GM03348 (cell line): ENCODE measurements around the gene SPINK7.

ENCODE experiments used
- DNase-seq: peaks from one replicate; pipeline ENCODE4 v3.0.0; 2012; ENCODE audit warnings: low spot score

The SPINK7 gene

DNA sequence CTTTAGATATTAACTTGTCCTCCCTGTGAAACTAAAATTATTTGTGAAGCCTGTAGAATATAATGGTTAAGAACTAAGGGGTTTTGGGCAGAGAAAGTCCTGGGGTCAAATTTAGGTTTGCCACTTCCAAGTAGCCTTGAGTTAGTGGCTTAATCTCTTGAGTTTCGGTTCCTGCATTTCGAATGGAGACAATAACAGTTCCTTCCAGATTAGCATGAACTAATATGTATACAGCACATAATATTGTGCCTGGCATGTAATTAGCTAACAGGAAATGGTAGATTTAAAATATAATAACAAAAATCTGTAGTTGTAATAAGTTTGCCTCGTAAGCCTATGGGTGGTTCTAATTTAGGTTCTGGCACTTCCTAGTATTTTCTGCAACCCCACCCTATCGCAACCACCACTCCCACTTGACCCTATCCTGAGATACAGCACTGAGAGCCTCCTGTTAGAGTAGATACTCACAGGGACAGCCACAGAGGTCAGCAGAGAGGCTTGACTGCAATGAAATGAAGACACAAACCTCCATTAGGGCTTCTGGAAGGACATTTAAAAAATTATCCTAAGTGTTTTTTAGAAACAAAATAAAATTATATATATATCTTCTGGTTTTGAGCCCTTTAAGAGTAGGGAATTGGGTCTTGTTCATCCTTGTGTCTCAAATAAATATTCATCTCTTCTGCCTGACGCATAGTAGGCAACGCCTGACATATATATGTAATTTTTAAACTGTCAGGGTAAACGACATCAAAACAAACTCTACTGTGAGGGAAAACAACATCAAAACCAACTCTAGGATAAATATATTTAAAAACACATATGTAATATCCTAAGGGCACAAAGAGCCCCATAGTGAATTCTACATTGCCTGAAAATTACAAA, 31.6 kb downstream of the SPINK7 start:
- no peak for DNase-seq

DNA sequence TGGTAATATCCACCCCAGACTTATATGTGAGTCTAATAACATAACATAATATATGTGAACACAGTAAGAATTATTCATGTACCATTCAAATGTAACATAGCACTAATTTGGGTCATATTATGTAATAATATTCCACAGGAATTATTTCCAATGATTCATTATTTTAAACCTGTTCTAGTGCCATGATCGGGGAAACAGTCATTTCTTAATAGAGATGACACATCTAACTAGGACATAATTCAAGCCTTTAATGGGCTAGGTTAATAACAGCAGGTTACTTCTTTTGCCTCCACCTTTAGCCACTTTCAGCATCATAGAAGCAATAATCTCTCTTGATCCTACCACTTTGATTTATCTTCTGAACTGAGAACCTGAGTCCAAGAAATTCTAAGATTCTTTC, 35.5 kb downstream of the SPINK7 start:
- no peak for DNase-seq

DNA sequence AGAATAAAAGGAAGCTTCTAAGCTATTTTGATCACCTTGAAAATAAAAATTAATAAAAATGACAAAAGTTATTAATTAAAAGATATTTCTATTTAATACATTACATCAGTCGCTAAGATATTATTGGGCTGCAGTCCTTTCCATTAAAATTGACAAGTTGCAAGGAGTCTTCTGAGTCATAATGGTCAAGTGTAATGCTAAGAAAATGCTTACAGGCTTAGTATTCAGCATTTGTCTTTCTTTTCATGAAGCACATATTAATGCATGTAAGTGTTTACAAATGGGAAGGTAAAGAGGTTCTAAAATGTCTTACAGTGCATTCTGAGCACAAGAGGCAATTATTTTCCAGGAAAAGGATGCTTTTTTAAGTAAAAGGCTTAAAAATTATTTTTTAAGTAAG, 40.5 kb downstream of the SPINK7 start:
- no peak for DNase-seq

DNA sequence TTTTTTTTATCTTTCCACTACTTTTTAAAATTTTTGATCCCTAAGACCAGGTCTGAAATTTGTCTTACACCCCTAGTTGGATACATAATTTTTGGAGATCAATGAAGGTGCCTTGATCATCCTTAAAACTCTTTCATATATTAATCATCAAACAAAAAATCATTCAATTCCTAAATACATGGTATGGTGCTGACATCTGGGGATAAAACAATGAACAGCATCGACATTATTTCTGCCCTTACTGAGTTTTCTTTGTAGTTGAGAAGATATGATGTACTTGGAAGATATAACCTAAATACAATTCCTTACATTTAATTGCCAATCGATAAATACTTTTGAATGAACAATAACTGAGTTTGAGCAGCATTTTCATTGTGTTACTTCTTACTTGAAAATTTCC, 41.4 kb downstream of the SPINK7 start:
- no peak for DNase-seq

DNA sequence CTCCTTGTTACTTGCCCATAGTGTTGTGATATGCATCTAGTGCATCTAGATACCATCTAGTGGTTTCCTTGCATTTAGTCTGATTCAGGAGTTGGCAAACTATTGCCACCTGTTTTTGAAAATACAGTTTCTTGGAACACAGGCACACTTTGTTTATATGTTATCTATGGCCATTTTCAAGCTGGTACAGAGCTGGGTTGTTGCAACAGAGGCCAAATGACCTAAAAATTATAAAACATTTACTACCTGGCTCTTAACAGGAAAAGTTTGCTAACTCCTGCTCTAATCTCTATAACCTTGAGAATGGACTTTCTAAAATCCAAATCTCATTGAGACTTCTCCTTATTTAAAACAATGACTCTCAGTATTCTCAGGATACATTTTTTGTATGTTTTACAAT, 52.1 kb downstream of the SPINK7 start:
- no peak for DNase-seq
